ENCODE data around the gene ARMC8. TPM values are rescaled to one million over a fixed set of nuclear protein-coding genes. Genes with fewer than 3 reads are reported as not detected.

ARMC8 gene
- total RNA-seq, 1 donor from 2014 or later = 45.3 TPM

DNA sequence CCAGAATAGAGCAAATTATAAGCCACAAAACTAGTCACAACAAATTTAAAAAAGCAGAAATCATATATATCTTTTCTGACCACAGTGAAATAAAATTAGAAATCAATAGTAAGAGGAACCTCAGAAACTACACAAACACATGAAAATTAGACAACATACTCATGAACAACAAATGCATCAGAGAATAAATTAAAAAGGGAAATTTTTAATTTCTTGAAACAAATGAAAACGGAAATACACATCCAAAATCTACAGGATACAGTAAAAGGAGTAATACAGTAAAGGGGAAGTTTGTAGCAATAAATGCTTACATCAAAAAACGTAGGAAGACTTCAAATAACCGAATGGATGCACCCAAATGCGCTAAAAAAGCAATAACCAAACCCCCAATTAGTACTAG lies 123.4 kb downstream of the ARMC8 start:
- no peak for ATAC-seq
- TF ChIP-seq, protein P1, sequence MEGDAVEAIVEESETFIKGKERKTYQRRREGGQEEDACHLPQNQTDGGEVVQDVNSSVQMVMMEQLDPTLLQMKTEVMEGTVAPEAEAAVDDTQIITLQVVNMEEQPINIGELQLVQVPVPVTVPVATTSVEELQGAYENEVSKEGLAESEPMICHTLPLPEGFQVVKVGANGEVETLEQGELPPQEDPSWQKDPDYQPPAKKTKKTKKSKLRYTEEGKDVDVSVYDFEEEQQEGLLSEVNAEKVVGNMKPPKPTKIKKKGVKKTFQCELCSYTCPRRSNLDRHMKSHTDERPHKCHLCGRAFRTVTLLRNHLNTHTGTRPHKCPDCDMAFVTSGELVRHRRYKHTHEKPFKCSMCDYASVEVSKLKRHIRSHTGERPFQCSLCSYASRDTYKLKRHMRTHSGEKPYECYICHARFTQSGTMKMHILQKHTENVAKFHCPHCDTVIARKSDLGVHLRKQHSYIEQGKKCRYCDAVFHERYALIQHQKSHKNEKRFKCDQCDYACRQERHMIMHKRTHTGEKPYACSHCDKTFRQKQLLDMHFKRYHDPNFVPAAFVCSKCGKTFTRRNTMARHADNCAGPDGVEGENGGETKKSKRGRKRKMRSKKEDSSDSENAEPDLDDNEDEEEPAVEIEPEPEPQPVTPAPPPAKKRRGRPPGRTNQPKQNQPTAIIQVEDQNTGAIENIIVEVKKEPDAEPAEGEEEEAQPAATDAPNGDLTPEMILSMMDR (IDR thresholded peaks at IDR 0.05) = no peak
- Histone ChIP-seq H3K4me3 (no peak overlapping the region), H3K27me3 (ENCODE audit: low read depth) (no peaks in the 10 kb centered on the region), H3K4me1 (no peaks in the 10 kb centered on the region), H3K36me3 (no peaks in the 10 kb centered on the region), H3K27ac (no peak overlapping the region), H3K9me3 (peaks cover 20% of the 10 kb centered on the region)
- no peak for DNase-seq
- intact Hi-C loops (cut with DNase I) = no loop called here

DNA sequence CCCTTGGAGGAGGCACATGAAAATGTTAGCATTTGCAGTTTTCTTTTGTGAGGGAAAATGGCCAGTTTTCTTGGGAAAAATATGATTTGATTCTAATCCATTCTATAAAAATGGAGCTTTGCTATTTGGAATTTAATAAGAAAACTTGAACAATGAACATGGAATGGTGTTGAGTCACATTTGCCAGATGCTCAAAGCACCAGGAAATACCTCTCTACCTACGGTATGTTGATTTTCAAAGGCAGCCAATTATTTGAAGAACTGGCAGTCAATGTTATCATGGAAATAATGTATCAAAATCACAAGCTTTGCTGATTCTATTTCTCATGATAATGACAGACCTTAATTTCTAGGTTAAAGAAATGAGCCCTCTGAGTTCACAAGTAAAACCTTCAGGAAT lies 127.7 kb downstream of the ARMC8 start:
- no peaks in the 10 kb centered on the region for H3K4me1 ChIP-seq
- H3K36me3 ChIP-seq = no peaks in the 10 kb centered on the region
- intact Hi-C loops (cut with DNase I) = no loop called here
- TF ChIP-seq, protein P1 (IDR thresholded peaks at IDR 0.05) = no peak
- ATAC-seq (no peak), DNase-seq (no peak)
- no peaks in the 10 kb centered on the region for H3K9me3 ChIP-seq
- no peaks in the 10 kb centered on the region for H3K27me3 ChIP-seq (ENCODE audit: low read depth)
- no peak overlapping the region for H3K4me3 ChIP-seq
- no peak overlapping the region for H3K27ac ChIP-seq

DNA sequence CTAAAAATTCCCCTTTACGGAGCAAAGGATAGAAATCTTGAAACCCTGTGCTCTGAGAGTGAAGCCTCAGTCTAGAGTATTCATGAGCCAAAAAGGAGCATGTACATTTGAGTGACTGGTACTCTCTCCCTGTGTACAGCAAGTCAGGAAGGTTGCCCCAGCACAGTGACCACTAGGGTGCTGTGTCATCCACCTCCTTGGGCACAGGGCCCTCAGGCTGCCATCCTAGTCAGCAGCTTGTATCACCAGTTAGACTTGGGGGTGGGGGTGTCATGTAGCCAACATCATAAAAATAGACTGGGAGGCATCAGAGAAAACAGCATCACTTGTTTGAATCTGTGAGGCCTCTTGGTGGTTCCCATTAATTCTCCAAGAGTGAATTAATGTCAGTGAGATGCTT lies 130.6 kb downstream of the ARMC8 start:
- Histone ChIP-seq H3K27ac (no peak overlapping the region), H3K27me3 (ENCODE audit: low read depth) (no peaks in the 10 kb centered on the region), H3K36me3 (no peaks in the 10 kb centered on the region), H3K4me3 (no peak overlapping the region), H3K4me1 (no peaks in the 10 kb centered on the region), H3K9me3 (no peaks in the 10 kb centered on the region)
- DNase-seq (no peak), ATAC-seq (no peak)
- intact Hi-C loops (cut with DNase I) = no loop called here
- TF ChIP-seq, protein P1 (IDR thresholded peaks at IDR 0.05) = no peak

DNA sequence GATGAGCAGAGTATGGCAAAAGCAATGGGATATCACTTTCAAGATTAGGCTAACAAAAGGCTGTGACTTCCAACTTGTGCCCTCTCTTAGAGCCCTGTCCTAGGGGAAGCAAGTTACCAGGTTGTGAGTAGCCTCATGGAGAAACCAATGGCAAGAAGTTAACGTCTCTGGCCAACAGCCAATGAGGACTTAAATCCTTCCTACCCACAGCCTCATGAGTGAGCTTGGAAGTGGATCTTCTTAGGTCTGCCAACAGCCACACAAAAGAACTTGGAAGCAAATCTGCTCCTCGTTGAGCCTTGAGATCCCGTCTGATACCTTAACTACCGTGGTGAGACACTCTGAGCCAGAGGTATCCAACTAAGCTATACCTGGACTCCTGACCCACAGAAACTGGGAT lies 136.9 kb downstream of the ARMC8 start:
- intact Hi-C loops (cut with DNase I) = no loop called here
- TF ChIP-seq, protein P1 (IDR thresholded peaks at IDR 0.05) = no peak
- H3K27ac ChIP-seq = no peak overlapping the region
- H3K9me3 ChIP-seq = no peaks in the 10 kb centered on the region
- no peaks in the 10 kb centered on the region for H3K36me3 ChIP-seq
- no peak overlapping the region for H3K4me3 ChIP-seq
- peaks cover 5% of the 10 kb centered on the region for H3K27me3 ChIP-seq (ENCODE audit: low read depth)
- no peak for DNase-seq
- peaks cover 7% of the 10 kb centered on the region for H3K4me1 ChIP-seq
- no peak for ATAC-seq

DNA sequence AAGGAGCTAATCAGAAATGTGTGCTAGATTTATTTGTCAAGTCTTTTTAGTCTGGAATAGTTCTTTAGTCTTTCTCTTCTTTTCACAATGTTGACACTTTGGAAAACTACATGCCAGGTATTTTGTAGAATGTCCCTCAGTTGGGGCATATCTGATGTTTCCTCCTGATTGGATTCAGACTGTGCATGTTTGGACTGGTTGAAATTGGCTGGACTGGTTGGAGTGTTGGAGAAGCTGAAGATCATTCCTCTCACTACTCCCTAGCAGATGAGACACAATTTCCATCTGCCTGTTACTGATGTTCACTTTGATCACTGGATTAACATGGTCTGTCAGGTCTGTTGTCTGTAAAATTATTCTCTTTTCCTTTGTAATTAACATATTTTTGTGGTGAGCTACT lies 138.9 kb downstream of the ARMC8 start:
- DNase-seq (no peak), ATAC-seq (no peak)
- H3K4me3 ChIP-seq = no peak overlapping the region
- intact Hi-C loops (cut with DNase I) = no loop called here
- peaks cover 5% of the 10 kb centered on the region for H3K27me3 ChIP-seq (ENCODE audit: low read depth)
- peaks cover 9% of the 10 kb centered on the region for H3K4me1 ChIP-seq
- TF ChIP-seq, protein P1 (IDR thresholded peaks at IDR 0.05) = no peak
- no peak overlapping the region for H3K27ac ChIP-seq
- H3K36me3 ChIP-seq = no peaks in the 10 kb centered on the region
- H3K9me3 ChIP-seq = no peaks in the 10 kb centered on the region

Measured in lower lobe of right lung (tissue), 2 donors.